CD1c-positive myeloid dendritic cell (primary cell): ENCODE measurements around the gene RLF.

ENCODE experiments used
- DNase-seq: peaks from one replicate; pipeline ENCODE4 v3.0.0-alpha.2; 2016; ENCODE audit errors: extremely low spot score

Gene RLF

DNA sequence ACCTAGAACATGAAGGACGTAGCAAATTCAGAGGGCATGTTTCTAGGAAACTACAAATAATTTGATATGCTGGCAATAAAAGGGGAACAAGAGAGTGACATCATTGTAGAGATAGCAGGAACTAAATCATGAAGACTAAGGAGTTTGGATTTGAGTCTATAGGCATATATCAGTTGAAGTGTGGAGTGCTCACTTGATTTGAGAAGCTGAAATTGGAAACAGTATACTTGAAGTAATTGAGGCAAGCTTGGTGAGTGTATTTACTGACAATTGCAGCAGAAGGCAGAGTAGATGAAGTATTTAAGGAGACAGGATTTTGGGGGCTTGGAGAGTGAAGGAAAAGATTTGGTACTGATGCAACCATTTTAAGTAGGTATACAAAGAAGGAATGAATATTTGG lies 80.2 kb downstream of the RLF start:
- peak; percentile 56 for DNase-seq

DNA sequence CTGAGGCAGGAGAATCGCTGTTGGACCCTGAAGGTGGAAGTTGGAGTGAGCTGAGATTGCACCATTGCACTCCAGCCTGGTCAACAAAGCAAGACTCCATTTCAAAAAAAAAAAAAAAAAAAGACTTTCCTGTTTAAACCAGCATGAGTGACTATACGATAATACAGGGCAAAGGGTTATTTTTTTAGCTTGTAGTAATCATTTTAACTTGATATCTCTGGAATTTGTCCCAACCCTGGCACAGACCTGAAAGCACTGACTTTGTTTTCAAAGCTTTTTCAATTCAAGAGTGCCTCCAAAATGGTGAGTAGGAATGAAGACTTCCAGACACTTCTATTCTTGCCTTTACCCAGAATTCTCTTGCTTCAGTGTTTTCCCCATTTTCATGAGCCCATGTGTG lies 82.2 kb downstream of the RLF start:
- no peak for DNase-seq

DNA sequence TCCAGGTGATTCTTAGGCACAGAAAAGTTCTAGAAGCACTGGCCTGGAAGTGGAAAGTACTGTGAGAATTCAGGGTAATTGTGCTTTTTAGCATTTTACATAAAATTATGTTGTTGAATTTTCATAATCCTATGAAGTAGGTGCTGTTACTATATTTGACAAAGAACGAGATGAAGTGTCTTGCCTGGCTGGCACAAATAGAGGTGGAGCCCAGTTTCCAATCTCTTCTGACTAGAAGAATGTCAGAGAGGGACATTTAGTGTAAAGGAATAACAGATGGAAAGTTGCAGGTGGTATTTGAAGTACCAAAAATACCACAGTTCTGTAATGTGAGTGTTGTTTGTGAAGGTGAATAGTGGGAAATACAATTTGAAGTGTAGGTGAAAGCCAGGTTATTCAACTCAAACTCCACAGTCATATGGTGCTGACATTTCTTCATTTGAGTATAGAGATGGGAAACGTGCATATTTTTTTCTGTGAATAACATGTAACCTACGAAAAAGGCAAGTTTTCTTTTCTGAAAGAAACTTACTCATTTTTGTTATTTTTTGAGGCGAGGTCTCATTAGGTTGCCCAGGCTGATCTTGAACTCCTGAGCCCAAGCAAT lies 83.1 kb downstream of the RLF start:
- DNase-seq = no peak

DNA sequence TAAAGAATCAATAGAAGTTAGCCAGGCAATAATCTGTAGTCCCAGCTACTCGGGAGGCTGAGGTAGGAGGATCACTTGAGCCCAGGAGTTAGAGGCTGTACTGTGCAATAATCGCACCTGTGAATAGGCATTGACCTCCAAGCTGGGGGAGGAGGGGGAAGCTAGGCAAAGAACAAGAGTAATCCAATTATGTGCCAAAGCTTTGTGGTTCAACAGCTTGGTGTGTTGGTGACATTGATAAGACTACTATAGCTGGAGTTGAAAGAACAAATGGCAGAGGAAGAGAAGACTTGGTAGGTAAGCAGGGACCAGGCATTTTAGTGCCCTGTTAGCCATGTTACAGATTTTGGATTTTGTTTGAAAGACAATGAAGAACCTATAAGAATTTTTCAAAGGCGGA lies 84.5 kb downstream of the RLF start:
- DNase-seq = no peak

DNA sequence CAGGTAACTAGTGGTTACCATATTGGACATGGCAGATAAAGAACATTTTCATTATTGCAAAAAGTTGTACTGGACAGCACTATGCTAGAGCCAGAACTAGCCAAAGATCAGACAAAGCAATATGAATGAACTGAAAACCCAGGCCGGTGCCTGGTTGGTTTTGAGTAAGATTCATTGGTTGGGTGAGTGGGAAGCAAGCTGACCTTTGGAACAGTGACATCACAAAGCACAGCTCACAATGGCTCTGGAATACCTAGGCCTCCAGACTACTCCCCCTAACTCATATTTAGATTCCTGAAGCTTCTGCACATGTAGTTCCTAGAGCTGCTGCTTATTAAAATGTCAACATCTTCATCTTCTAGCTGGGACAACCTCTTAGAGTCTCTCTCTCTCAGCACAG lies 86.5 kb downstream of the RLF start, which contains the start of gene TMCO2:
TMCO2 (plus strand) TSS at position 283 of the 400 bp plus-strand sequence; CDS start at position 340, 57 bp downstream.
- no peak for DNase-seq

DNA sequence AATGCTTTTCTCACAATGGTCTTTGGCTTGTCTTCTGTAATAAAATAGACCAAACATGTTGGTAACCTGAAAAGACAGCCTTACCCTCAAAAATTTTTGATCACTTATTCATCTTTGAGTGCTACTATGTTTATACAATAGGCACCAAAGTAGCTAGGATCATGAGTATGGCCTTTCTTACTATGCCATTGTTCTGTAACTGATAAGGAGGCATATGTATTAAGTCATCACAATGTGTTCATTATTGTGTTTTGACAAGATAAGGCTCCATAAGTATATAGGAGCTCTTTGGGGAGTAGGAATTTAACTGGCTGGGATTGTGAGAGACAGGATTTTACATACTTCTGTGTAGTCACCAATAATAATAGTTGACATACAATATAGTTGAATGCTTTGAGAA lies 87.2 kb downstream of the RLF start:
- DNase-seq = no peak

DNA sequence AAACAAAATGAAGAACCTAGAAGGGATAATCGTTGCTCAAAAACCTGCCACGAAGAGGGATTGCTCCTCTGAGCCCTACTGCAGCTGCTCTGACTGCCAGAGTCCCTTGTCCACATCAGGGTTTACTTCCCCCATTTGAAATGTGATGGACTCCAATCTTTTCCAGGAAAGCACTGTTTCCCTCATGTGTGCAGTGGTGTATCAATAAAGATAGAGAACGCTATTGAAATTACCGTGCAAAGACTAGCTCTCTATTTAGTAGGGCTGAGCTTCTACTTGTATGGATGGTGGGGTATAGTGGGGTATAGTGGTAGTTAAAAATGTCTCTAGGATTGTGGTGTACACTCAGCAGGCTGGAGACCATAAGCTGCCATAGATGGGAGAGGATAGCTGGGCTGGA lies 90.3 kb downstream of the RLF start:
- DNase-seq = no peak

DNA sequence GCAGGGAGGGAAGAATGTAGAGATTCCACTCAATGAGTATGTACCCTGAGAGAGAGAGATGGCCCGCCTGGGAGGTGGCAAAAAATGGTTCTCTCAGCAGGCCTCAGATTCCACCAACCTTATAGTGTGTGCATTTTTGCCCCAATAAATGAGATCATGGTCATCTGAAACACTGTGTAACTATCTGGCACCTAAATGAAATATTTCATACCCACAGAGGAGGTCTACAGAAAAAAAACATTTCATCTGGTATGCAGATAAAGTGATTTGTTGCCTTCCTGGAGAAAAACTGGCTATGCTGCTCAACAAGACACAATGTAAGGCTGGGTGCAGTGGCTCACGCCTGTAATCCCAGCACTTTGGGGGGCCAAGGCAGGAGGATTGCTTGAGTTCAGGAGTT lies 91.4 kb downstream of the RLF start:
- no peak for DNase-seq

DNA sequence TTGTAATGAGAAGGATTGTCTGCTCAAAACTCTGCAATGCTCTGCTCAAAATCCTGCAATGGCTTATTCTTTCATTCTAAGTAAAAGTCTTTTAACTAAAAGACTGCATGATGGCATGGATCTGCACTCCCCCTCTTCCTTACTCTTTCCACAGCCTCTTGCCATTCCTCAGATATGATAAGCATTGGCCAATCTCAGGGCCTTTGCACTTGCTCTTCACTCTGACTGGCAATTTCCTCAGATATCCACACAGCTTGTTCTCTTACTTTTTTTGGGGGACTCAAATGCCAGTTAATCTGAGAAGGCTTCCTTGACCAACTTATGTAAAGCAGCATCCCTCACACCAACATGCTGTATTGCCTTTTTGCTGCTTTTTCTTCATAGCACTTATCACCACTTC lies 94.0 kb downstream of the RLF start:
- DNase-seq = no peak

DNA sequence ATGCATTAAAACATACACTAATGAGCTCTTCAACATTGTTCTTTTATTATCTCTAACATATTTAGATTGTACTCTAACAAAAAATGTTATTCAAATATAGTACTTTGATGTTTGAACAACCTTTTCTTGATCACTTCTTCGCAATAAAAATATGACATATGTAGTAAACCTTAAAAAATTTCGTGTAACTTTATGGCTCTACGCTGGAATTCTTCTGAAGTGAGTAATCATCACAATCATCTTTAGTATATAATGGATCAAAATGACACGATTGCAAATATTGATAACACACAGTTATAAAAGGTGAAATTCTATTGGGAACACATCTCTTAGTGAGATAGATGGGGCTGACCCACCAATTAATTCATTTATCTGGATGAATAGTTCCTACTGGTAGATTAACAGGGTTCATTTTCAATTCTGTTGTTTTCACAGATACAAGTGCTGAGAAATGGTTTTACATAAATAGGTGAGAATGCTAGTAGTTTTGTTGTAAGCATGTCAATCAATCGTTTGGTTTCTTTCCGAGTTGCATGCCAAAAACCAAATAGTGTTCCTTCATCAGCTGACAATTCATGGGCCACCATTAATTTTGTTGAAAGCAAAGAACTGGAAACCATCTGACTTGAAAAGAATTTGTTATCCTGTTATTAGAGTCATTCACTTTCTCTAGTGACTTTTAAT lies 95.4 kb downstream of the RLF start:
- DNase-seq = no peak

DNA sequence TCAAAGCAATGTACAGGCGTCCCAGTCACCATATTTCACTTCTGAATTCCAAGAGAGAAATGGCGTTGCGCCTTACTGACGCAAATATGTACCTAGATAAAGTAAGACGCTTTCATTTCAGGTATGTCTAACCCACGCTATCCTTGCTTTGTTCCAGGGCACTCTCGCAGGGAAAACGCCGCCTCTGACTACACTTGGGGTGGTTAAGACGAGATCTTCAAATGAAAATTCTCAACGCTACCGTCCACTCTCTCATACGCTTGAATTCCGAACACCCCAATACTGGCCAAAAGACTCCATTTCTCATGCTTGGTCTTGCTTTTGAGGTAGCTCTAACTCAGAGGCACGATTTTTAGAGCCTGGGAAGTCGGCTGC lies 96.1 kb downstream of the RLF start:
- no peak for DNase-seq

DNA sequence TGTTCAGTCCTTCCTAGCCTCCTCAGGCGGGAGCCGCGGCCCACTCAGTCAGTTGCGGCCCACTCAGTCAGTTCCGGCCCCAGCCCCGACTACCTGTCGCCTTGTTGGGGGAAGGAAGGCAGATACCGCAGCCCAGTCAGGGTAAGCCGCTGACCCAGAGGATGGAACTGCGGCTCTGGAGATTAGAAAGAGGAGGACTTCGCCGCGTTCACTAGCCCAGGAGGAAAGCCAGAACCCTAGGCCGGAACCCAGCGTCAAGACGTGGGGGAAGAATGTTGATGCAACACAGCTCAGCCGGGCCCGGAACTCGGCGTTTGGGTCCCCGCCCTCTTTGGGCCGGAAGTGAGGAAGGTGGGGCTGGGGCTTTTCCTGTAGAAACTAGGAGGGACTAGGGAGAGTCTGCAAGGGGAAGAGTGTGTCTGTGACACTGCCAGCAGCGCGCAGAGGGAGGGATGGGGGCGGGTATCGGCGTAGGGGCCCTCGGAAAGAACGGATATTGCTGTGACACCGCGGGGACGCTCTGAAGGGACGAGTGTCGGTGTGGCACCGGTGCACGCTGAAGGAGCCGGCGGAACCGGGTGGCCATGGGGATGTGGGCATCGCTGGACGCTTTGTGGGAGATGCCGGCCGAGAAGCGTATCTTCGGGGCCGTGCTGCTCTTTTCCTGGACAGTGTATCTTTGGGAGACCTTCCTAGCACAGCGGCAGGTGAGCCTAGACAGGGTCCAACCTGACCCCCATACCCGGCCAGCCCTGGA lies 96.7 kb downstream of the RLF start, which contains the start of gene ZMPSTE24:
ZMPSTE24 (plus strand) TSS at position 549 of the 757 bp plus-strand sequence; CDS start at position 585, 36 bp downstream.
- DNase-seq = peak; percentile 98

DNA sequence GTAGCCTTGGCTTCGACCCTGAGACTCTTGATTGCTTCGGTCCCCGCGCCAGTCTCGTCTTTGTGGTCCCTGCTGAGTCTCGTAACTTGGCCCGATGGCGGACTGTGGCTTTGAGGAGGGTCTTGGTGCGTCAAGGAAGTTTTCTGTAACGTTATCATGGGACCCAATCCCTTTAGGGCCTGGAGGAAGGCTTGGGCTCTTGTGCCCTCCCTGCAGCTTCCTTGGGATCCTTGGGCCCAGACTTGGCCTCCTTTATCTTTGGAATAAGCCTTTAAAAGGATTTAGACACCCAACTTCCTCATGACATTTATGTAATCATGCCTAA lies 97.2 kb downstream of the RLF start:
- DNase-seq = peak; percentile 9

DNA sequence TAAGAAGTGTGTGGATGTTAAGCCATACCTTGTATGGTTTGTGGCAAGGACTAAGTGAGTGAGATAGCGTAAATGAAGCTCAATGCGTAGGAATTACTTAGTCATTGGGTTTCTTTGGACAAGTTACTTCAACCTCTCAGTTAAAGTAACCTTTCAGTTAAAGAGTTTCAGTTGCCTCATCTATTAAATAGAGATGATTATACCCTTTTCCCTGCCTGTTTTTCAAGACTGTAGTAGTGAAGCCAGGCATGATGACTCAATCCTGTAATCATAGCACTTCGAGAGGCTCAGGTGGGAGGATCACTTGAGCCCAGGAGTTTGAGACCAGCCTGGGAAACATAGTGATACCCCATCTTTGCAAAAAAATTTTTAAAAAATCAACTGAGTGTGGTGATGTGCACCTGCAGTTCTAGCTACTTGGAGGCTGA lies 103.2 kb downstream of the RLF start:
- no peak for DNase-seq

DNA sequence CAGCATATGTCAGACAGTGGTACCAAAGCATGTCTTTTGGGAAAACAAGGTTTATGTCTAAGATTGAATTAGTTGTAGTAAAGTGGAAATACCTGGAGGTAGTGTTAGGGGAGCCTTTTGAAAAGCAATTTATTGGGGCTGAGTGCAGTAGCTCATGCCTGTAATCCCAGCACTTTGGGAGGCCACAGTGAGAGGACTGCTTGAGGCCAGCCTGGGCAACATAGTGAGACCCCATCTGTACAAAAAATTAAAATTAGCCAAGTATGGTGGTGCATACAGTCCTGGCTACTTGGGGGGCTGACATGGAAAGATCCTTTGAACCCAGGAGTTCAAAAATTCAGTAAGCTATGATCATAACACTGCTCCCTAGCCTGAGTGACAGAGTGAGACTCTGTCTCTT lies 104.1 kb downstream of the RLF start:
- DNase-seq = no peak

DNA sequence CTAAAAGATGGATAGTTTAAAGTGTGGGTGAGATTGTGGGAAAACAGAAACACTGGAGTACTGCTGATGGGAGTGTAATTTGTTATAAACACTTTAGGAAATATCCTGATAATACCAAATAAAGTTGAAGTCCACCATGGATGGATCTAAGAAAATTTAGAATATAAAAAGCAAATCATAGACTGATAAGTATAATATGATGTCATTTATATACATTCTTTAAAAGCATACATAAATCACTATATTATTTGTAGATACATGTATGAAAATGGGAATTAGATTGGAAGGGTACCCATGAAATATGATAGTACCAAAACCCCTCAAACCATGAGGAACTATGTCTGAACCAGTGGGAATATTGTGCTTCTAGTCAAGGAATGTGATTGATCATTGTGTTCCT lies 104.7 kb downstream of the RLF start:
- DNase-seq = no peak

DNA sequence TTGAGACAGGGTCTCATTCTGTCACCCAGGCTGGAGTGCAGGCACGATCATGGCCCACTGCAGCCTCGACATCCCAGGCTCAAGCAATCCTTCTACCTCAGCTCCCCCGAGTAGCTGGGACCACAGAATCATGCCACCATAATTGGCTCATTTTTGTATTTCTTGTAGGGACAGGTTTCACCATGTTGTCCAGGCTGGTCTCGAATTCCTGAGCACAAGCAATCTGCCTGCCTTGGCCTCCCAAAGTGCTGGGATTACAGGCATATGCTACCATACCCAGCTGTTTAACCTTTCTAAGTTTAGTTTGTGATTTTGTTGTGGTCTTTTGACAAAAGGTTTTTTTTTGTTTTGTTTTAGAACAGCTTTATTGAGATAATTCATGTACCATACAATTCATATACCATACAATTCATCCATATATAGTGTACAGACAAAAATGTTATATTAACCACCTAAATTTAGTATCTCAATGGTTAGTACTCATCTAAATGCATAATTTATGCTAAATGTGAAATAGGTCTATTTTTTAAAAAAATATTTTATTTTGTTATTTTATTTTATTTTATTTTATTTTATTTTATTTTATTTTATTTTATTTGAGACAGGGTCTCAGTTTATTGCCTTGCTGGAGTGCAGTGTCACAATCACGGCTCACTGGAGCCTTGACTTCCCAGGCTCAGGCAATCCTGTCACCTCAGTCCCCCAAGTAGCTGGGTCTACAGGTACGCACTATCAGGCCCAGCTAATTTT lies 105.8 kb downstream of the RLF start:
- no peak for DNase-seq

DNA sequence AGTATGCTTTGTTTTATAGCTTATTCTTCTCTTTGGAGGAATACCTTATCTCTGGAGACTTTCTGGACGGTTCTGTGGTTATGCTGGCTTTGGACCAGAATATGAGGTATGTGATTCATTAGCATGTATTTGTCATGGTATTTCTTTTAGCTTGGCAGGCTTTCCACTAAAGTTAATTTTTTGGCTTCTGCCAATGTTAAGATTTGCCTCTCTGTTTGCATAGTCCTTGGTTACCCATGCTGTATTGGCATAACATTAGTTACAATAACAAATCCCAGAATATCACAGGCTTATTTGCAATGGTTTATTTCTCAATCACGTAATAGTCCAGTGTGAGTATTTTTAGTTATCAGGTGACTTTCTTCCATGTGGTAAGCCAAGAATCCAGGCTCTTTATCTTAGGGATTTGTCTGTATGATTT lies 106.6 kb downstream of the RLF start:
- DNase-seq = no peak

DNA sequence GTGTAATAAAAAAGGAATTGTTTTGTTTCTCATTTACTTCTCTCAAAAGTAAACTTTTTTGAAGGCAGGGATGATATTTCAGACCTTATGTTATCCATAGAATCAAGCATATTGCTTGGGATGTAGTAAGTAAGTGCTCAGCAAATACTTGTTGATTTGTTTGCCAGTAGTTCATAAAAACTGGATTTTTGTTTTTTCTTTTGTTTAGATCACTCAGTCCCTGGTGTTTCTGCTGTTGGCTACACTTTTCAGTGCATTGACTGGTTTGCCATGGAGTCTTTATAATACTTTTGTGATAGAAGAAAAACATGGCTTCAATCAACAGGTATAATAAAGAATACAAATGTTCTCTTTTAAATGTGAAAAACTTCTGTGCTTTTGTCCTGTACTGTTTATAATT lies 107.0 kb downstream of the RLF start:
- no peak for DNase-seq

DNA sequence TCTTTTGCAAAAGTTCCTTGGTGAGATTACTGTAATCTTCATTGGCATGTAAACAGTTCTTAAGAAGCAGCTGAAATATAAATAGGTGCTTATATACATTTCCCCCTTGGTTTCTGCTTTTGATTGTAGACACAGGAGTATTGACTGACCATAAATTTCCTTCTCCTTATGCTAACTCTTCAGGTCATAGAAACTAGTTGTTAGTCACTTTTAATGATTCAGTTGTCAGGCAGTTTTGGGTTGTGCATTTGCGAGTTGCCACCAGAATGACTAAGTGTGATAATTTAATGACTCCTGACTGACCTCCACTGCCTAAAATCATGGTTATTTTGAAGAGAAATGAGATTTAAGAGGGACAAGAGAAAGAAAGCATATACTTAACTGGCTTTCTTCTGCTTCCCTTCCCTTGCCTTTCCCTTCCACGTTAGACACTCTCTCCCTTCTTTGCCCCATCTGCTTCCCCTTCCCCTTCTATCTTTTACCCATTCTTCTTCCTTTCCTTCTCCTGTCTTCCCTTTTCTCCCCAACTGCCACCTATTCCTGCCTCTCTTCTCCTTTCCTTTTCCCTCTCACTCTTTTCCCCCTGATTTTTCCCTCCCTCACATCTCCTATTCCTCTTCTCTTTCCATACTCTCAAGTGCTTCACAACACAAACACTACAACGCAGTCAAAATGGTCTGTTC lies 109.1 kb downstream of the RLF start:
- no peak for DNase-seq

DNA sequence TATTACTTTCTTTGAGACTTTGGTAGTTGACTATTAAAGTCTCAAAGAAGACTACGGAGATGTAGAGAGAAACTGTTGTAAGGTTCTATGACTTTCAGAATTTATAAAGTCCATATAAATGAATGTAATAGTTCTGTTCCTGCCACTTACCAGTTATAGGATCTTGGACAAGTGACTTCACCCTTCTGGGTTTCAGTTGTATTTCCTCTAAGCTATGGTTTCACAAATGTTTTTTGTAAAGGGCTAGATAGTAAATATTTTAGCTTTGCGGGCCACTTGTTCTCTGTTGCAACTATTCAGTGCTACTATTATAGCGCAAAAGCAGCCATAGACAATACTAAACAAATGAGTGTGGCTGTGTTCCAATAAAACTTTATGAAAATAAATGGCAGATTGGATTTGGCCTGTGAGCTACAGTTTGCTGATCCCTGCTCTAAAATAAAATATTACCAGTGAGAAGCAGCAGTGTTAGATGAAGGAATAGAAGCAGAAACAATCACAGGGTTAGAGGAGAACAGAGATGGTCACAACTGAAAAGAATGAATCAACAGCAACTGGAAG lies 111.5 kb downstream of the RLF start:
- DNase-seq = peak; percentile 20
